K562 (cell line): Measurements from ENCODE around the gene ING2. TPM values are rescaled to one million over a fixed set of nuclear protein-coding genes. Genes with fewer than 3 reads are reported as not detected.

Source experiments
- FOXA3 ChIP-seq, 2 experiments: fragments of 450-650 bp in 1 of 2; sonication (generic) in 1 of 2; formaldehyde crosslinking; IDR thresholded peaks in 1 of 2; conservative IDR thresholded peaks in 1 of 2; 2 replicates each; pipeline versions ENCODE4 v1.4.0 to v1.8.0; 2020 to 2022; ENCODE audit warnings: mild to moderate bottlenecking in 2 of 2, missing genetic modification reagents in 1 of 2
- PTRF ChIP-seq: fragments of 450-650 bp; IDR thresholded peaks from 2 replicates; pipeline ENCODE4 v1.6.1; 2016; ENCODE audit warnings: mild to moderate bottlenecking, missing genetic modification characterization, missing compliant biosample characterization
- ZNF217 ChIP-seq: sonication (generic); formaldehyde crosslinking; IDR thresholded peaks from 2 replicates; pipeline ENCODE4 v1.8.0; 2022; ENCODE audit warnings: mild to moderate bottlenecking, missing genetic modification reagents
- ZNF699 ChIP-seq: fragments of 250-450 bp; sonication (Bioruptor Pico); IDR thresholded peaks from 2 replicates; pipeline ENCODE4 v1.8.0; 2021; ENCODE audit warnings: mild to moderate bottlenecking, moderate library complexity; ENCODE audit not compliant: insufficient replicate concordance
- ZNF707 ChIP-seq: fragments of 250-450 bp; sonication (Bioruptor Pico); conservative IDR thresholded peaks from 2 replicates; pipeline ENCODE4 v1.8.0; 2022; ENCODE audit warnings: inconsistent platforms, mild to moderate bottlenecking, moderate library complexity
- polyA plus RNA-seq, 8 experiments: library from polyadenylated mRNA; depleted of rRNA in 4 of 8; stranded (reverse) in 5 of 8; unstranded in 3 of 8; fragments of >200 nt; fragmentation: Nextera tagmentation in 2 of 8; fragmentation: Illumina TruSeq in 1 of 8; extraction: Ambion mirVana in 2 of 8; extraction: Trizol in 1 of 8; gene quantifications; 2 replicates each; pipeline versions ENCODE4 v1.2.1 to v1.2.3, GENCODE V29; 2011 to 2014; ENCODE audit warnings: inconsistent platforms in 1 of 8, missing spikeins in 1 of 8
- total RNA-seq, 7 experiments: library from RNA; depleted of rRNA in 6 of 7; stranded (reverse); fragments of >200 nt in 6 of 7; fragmentation: Illumina TruSeq in 2 of 7; extraction: Trizol in 2 of 7; gene quantifications; 2 replicates each; pipeline versions ENCODE4 v1.2.1 to v1.2.3, GENCODE V29; 2011 to 2021; ENCODE audit warnings: low replicate concordance in 1 of 7
- TF ChIP-seq, protein P1 (sequence below): sonication (generic); formaldehyde crosslinking; IDR thresholded peaks from 2 replicates; pipeline ENCODE4 v1.8.0; 2022; ENCODE audit warnings: mild to moderate bottlenecking, missing genetic modification reagents
- TF ChIP-seq, protein P2 (sequence below): fragments of 450-650 bp; IDR thresholded peaks from 2 replicates; pipeline ENCODE4 v1.6.1; 2016; ENCODE audit warnings: mild to moderate bottlenecking, moderate library complexity

ING2 gene
- total and polyA plus RNA-seq, 9 of the 15 experiments (the other 6 are each of a cell fraction or from before 2014, with no cell fraction given) = 2.9 to 21.4 (median 12.4) TPM

DNA sequence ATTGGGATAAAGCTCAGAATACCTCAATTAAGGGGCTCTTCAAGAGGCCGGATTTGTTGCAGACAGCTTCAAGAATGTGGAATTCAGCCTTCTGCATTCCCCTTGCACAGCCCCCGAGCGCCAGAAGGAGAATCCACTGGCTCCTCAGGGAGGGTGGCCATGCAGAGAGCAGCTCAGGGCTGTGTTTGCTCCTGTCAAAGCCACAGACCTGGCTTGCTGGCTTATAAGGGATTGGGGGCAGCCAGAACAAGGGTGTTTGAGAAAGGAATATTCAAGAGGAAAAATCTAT is 36.8 kb downstream of the ING2 start (continued):
- TF ChIP-seq ZNF707 (CRISPR knock-in tag) (no peak), ZNF699 (CRISPR knock-in tag) (no peak), FOXA3 (CRISPR knock-in tag; conservative IDR thresholded peaks at IDR 0.05 in 1 of 2, IDR thresholded peaks at IDR 0.05 in 1 of 2) (no peak), PTRF (tag) (no peak), ZNF217 (no peak)
- TF ChIP-seq, protein P1, sequence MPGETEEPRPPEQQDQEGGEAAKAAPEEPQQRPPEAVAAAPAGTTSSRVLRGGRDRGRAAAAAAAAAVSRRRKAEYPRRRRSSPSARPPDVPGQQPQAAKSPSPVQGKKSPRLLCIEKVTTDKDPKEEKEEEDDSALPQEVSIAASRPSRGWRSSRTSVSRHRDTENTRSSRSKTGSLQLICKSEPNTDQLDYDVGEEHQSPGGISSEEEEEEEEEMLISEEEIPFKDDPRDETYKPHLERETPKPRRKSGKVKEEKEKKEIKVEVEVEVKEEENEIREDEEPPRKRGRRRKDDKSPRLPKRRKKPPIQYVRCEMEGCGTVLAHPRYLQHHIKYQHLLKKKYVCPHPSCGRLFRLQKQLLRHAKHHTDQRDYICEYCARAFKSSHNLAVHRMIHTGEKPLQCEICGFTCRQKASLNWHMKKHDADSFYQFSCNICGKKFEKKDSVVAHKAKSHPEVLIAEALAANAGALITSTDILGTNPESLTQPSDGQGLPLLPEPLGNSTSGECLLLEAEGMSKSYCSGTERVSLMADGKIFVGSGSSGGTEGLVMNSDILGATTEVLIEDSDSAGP = no peak
- TF ChIP-seq, protein P2, sequence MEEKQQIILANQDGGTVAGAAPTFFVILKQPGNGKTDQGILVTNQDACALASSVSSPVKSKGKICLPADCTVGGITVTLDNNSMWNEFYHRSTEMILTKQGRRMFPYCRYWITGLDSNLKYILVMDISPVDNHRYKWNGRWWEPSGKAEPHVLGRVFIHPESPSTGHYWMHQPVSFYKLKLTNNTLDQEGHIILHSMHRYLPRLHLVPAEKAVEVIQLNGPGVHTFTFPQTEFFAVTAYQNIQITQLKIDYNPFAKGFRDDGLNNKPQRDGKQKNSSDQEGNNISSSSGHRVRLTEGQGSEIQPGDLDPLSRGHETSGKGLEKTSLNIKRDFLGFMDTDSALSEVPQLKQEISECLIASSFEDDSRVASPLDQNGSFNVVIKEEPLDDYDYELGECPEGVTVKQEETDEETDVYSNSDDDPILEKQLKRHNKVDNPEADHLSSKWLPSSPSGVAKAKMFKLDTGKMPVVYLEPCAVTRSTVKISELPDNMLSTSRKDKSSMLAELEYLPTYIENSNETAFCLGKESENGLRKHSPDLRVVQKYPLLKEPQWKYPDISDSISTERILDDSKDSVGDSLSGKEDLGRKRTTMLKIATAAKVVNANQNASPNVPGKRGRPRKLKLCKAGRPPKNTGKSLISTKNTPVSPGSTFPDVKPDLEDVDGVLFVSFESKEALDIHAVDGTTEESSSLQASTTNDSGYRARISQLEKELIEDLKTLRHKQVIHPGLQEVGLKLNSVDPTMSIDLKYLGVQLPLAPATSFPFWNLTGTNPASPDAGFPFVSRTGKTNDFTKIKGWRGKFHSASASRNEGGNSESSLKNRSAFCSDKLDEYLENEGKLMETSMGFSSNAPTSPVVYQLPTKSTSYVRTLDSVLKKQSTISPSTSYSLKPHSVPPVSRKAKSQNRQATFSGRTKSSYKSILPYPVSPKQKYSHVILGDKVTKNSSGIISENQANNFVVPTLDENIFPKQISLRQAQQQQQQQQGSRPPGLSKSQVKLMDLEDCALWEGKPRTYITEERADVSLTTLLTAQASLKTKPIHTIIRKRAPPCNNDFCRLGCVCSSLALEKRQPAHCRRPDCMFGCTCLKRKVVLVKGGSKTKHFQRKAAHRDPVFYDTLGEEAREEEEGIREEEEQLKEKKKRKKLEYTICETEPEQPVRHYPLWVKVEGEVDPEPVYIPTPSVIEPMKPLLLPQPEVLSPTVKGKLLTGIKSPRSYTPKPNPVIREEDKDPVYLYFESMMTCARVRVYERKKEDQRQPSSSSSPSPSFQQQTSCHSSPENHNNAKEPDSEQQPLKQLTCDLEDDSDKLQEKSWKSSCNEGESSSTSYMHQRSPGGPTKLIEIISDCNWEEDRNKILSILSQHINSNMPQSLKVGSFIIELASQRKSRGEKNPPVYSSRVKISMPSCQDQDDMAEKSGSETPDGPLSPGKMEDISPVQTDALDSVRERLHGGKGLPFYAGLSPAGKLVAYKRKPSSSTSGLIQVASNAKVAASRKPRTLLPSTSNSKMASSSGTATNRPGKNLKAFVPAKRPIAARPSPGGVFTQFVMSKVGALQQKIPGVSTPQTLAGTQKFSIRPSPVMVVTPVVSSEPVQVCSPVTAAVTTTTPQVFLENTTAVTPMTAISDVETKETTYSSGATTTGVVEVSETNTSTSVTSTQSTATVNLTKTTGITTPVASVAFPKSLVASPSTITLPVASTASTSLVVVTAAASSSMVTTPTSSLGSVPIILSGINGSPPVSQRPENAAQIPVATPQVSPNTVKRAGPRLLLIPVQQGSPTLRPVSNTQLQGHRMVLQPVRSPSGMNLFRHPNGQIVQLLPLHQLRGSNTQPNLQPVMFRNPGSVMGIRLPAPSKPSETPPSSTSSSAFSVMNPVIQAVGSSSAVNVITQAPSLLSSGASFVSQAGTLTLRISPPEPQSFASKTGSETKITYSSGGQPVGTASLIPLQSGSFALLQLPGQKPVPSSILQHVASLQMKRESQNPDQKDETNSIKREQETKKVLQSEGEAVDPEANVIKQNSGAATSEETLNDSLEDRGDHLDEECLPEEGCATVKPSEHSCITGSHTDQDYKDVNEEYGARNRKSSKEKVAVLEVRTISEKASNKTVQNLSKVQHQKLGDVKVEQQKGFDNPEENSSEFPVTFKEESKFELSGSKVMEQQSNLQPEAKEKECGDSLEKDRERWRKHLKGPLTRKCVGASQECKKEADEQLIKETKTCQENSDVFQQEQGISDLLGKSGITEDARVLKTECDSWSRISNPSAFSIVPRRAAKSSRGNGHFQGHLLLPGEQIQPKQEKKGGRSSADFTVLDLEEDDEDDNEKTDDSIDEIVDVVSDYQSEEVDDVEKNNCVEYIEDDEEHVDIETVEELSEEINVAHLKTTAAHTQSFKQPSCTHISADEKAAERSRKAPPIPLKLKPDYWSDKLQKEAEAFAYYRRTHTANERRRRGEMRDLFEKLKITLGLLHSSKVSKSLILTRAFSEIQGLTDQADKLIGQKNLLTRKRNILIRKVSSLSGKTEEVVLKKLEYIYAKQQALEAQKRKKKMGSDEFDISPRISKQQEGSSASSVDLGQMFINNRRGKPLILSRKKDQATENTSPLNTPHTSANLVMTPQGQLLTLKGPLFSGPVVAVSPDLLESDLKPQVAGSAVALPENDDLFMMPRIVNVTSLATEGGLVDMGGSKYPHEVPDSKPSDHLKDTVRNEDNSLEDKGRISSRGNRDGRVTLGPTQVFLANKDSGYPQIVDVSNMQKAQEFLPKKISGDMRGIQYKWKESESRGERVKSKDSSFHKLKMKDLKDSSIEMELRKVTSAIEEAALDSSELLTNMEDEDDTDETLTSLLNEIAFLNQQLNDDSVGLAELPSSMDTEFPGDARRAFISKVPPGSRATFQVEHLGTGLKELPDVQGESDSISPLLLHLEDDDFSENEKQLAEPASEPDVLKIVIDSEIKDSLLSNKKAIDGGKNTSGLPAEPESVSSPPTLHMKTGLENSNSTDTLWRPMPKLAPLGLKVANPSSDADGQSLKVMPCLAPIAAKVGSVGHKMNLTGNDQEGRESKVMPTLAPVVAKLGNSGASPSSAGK = no peak
